Urothelium cell line (cell line): ENCODE data around the gene BMPR2.
"Not testable (repeated sequence)": the region's sequence is repeated elsewhere in the genome, so short reads cannot be mapped to it uniquely, and the experiment has no call there.

Experiments
- DNase-seq: peaks from one replicate; pipeline ENCODE4 v3.0.0; 2011; ENCODE audit warnings: low spot score, mixed read lengths
- FAIRE-seq: peaks from 2 replicates; lab custom pipeline; 2011; peaks lifted over from hg19 to GRCh38; lab: Jason Lieb, UNC

BMPR2 gene

GRCh38 chr2:202444000-202444399 lies 67.9 kb downstream of the BMPR2 start:
- FAIRE-seq (no peak), DNase-seq (no peak)

GRCh38 chr2:202449344-202449743 lies 73.2 kb downstream of the BMPR2 start:
- DNase-seq (no peak), FAIRE-seq (no peak)

GRCh38 chr2:202450785-202451184 lies 74.7 kb downstream of the BMPR2 start:
- no peak for FAIRE-seq
- no peak for DNase-seq

- FAIRE-seq (no peak), DNase-seq (no peak)
These were observed 76.6 kb downstream of the BMPR2 start for GRCh38 chr2:202452744-202453143.

- DNase-seq (no peak), FAIRE-seq (no peak)
These were observed 78.4 kb downstream of the BMPR2 start for GRCh38 chr2:202454536-202454935.

GRCh38 chr2:202455114-202455513 lies 79.0 kb downstream of the BMPR2 start:
- DNase-seq: no peak
- no peak for FAIRE-seq

GRCh38 chr2:202460119-202460518 lies 84.0 kb downstream of the BMPR2 start:
- DNase-seq (no peak), FAIRE-seq (no peak)

GRCh38 chr2:202479090-202479489 lies 103.0 kb downstream of the BMPR2 start:
- DNase-seq (no peak), FAIRE-seq (no peak)

GRCh38 chr2:202479610-202480009 lies 103.5 kb downstream of the BMPR2 start:
- DNase-seq (no peak), FAIRE-seq (no peak)

- DNase-seq: no peak
- FAIRE-seq: no peak
These were observed 110.2 kb downstream of the BMPR2 start for GRCh38 chr2:202486351-202486750.

- no peak for FAIRE-seq
- DNase-seq: no peak
These were observed 112.5 kb downstream of the BMPR2 start for GRCh38 chr2:202488671-202489070.

- FAIRE-seq (no peak), DNase-seq (no peak)
These were observed 114.4 kb downstream of the BMPR2 start for GRCh38 chr2:202490479-202490878.

- DNase-seq: no peak
- FAIRE-seq: no peak
These were observed 115.4 kb downstream of the BMPR2 start for GRCh38 chr2:202491514-202491913.

GRCh38 chr2:202494300-202495229 lies 118.4 kb downstream of the BMPR2 start:
- FAIRE-seq (no peak), DNase-seq (no peak)

GRCh38 chr2:202495230-202495604 lies 119.1 kb downstream of the BMPR2 start:
- FAIRE-seq: no peak
- DNase-seq: no peak

GRCh38 chr2:202496835-202497472 lies 120.8 kb downstream of the BMPR2 start:
- not testable (repeated sequence) for DNase-seq, FAIRE-seq

- FAIRE-seq, DNase-seq: not testable (repeated sequence)
These were observed 121.3 kb downstream of the BMPR2 start for GRCh38 chr2:202497473-202497866.

GRCh38 chr2:202499841-202500240 lies 123.7 kb downstream of the BMPR2 start:
- FAIRE-seq, DNase-seq: not testable (repeated sequence)

- DNase-seq, FAIRE-seq: not testable (repeated sequence)
These were observed 127.1 kb downstream of the BMPR2 start for GRCh38 chr2:202503276-202503675.

GRCh38 chr2:202508686-202509085 lies 132.6 kb downstream of the BMPR2 start:
- DNase-seq (no peak), FAIRE-seq (no peak)

GRCh38 chr2:202510911-202511310 lies 134.8 kb downstream of the BMPR2 start:
- no peak for FAIRE-seq

GRCh38 chr2:202512176-202512575 lies 136.0 kb downstream of the BMPR2 start:
- FAIRE-seq (no peak), DNase-seq (no peak)

More at GRCh38 chr2:202510911-202511310, 134.8 kb downstream of the BMPR2 start:
- no peak for DNase-seq
